ENCODE results near the gene NCMAP.
"Not testable (repeated sequence)": the region's sequence is repeated elsewhere in the genome, so short reads cannot be mapped to it uniquely, and the experiment has no call there.

NCMAP gene

DNA sequence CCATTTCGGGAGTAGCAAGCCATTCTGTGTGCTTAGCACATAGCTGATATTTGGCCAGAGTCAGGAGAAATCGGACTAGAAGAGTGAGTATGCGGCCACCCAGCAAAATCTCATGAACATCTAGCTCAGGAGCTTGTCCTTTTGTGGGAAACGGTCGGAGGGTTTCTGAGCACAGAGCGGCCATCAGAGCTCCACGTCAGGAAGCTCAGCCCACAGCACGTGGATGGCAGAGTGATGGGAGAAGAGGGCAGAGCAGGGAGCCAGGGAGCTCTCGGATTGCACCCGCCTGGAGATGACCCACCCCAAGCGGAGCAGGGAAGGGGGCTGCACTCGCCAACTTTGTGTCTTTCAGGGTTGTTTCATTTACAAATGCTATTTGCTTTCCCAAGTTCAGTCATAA is 39.4 kb upstream of the NCMAP start:
- no peak overlapping the region for H3K4me3 ChIP-seq (ENCODE audit: low read depth, low read length)
- TF ChIP-seq, protein P1, sequence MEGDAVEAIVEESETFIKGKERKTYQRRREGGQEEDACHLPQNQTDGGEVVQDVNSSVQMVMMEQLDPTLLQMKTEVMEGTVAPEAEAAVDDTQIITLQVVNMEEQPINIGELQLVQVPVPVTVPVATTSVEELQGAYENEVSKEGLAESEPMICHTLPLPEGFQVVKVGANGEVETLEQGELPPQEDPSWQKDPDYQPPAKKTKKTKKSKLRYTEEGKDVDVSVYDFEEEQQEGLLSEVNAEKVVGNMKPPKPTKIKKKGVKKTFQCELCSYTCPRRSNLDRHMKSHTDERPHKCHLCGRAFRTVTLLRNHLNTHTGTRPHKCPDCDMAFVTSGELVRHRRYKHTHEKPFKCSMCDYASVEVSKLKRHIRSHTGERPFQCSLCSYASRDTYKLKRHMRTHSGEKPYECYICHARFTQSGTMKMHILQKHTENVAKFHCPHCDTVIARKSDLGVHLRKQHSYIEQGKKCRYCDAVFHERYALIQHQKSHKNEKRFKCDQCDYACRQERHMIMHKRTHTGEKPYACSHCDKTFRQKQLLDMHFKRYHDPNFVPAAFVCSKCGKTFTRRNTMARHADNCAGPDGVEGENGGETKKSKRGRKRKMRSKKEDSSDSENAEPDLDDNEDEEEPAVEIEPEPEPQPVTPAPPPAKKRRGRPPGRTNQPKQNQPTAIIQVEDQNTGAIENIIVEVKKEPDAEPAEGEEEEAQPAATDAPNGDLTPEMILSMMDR (IDR thresholded peaks at IDR 0.05; ENCODE audit: low read depth, low read length), result no peak

DNA sequence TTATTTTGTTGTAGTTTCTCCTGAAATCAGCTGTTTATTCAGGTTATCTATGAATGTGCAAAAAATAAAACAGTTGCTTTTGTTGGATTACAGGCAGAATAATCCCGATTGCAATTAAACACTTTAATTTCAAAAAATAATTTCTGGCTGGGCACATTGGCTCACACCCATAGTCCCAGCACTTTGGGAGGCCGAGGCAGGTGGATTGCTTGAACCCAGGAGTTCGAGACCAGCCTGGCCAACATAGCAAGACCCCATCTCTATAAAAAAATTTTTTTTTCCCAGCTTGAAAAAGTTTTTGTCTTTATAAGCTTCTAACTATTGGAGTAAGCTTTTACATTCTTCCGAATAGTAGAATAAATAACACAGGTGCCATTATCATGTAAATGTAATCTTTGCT is 38.0 kb upstream of the NCMAP start:
- no peak overlapping the region for H3K4me3 ChIP-seq (ENCODE audit: low read depth, low read length)
- TF ChIP-seq, protein P1 (IDR thresholded peaks at IDR 0.05; ENCODE audit: low read depth, low read length), result no peak

DNA sequence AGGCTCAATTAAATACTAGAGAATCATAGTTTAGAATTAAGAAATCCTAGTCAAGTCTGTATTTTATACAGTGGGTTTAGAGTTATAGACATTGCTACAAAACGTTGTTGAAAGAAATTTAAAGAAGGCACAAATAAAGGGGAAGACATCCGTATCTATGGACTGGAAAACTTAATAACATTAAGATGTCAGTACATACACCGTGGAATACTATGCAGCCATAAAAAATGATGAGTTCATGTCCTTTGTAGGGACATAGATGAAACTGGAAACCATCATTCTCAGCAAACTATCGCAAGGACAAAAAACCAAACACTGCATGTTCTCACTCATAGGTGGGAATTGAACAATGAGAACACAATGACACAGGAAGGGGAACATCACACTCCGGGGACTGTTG is 35.6 kb upstream of the NCMAP start:
- H3K4me3 ChIP-seq (ENCODE audit: low read depth, low read length), result not testable (repeated sequence)

DNA sequence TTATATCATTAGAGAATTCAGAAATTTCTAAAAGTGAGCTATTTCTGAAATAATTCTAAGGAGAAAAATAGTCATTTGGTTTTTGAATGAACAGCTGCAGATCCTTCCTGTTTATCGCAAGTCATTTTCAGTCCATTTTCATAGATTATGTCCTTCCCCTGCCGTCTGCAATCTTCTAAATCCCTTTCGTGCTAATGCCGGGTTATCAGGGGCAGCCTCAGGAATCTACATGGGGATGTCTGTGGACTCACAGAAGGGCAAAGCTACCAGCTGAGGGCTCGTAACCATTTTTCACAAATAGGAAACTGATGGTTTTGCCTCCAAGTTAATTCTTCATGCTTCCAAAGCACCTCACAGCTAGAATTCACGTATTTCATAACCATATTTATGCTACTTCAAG is 30.3 kb upstream of the NCMAP start:
- TF ChIP-seq, protein P1 (IDR thresholded peaks at IDR 0.05; ENCODE audit: low read depth, low read length), result no peak

DNA sequence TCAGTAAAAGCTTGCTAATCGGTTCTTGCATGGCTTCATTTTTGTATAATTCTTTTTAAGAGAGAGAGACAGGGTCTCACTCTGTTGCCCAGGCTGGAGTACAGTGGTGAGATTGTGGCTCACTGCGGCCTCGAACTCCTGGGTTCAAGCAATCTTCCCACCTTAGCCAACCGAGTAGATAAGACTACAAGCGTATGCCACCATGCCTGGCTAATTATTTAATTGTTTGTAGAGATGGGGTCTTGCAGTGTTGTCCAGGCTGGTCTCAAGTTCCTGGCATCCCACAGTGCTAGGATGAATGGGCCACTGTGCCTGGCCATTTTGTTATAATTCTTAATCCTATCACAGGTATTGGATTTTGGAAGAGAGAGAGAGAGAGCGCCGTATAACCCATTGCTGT is 29.8 kb upstream of the NCMAP start:
- H3K4me3 ChIP-seq (ENCODE audit: low read depth, low read length), result no peak overlapping the region
- TF ChIP-seq, protein P1 (IDR thresholded peaks at IDR 0.05; ENCODE audit: low read depth, low read length), result no peak

More for the DNA sequence above, 30.3 kb upstream of the NCMAP start:
- H3K4me3 ChIP-seq (ENCODE audit: low read depth, low read length), result no peak overlapping the region

DNA sequence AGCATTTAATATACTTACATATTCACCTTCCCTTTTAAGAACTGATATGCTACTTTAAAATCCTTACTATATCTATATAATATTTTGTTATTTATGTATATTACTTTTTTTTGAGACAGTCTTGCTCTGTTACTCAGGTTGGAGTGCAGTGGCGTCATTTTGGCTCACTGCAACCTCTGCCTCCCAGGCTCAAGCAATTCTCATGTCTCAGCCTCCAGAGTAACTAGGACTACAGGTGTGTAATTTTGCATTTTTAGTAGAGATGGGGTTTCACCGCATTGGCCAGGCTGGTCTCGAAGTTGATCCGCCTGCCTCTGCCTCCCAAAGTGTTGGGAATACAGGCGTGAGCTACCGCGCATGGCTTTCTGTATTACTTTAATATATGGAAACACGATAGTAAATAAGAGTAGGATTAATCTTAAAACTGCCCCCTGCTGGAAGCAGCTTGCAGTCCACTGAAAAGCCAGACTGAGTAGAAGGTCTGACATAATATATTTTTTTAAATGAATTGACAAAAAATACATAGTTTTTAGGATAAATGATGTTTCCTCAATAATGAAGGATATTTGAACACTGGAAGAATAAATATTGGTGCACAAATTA is 28.8 kb upstream of the NCMAP start:
- TF ChIP-seq, protein P1 (IDR thresholded peaks at IDR 0.05; ENCODE audit: low read depth, low read length), result peak; percentile 53
- no peak overlapping the region for H3K4me3 ChIP-seq (ENCODE audit: low read depth, low read length)

DNA sequence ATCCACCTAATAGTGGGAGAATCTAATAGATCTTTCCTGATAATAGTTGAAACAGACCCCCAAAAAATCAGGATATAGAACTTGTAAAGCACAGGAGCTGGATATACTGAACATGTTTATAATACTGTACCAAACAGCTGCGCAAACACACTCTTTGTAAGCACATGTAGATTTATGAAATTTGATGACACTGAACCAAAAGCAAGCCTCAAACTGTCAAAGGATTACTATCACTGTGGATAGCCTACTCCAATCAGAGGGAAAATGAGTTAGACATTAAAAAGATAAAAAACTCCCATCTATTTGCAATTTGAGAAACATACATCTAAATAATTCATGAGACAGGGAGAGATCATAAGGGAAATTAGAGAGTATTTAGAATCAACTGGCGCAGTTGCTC is 27.1 kb upstream of the NCMAP start:
- TF ChIP-seq, protein P1 (IDR thresholded peaks at IDR 0.05; ENCODE audit: low read depth, low read length), result no peak
- H3K4me3 ChIP-seq (ENCODE audit: low read depth, low read length), result no peak overlapping the region

DNA sequence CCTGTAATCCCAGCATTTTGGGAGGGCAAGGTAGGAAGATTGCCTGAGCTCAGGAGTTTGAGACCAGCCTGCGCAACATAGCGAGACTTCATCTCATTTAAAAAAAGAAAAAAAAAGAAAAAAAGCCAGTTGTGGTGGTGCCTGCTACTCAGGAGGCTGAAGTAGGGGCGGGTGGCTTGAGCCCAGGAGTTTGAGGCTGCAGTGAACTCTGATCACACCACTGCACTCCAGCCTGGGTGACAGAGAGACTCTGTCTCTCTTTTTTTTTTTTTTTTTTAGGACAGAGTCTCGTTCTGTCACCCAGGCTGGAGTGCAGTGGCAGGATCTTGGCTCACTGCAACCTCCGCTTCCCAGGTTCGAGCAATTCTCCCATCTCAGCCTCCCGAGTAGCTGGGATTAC is 26.6 kb upstream of the NCMAP start:
- H3K4me3 ChIP-seq (ENCODE audit: low read depth, low read length), result not testable (repeated sequence)
